ENCODE data around the gene ADAMTSL1. TPM values are rescaled to one million over a fixed set of nuclear protein-coding genes. Genes with fewer than 3 reads are reported as not detected.

The ADAMTSL1 gene
- total and polyA plus RNA-seq, 2 of the 13 experiments (the other 11 are each of a cell fraction or from before 2014, with no cell fraction given) = not detected

GRCh38 chr9:18806232-18807080, 332.5 kb downstream of the ADAMTSL1 start:
- Histone ChIP-seq H3K4me2 (ENCODE audit: low read depth, low read length) (0 out of 2 replicates have a peak overlapping the region, but pooled peaks have one; percentile 10), H3K36me3 (replicated peaks in 1 of 2; ENCODE audit: control insufficient read depth in 1 of 2, insufficient read depth in 2 of 2, low read length in 2 of 2) (no peaks in the 10 kb centered on the region), H3K4me3 (replicated peaks in 1 of 3; ENCODE audit: insufficient read depth in 1 of 3, low read depth in 2 of 3, low read length in 3 of 3) (no peak overlapping the region), H3K4me1 (ENCODE audit: insufficient read depth, low read length) (peaks cover 12% of the 10 kb centered on the region; the same call in 1 of the 2 replicates), H3K79me2 (ENCODE audit: insufficient read depth, low read length) (no peaks in the 10 kb centered on the region), H3K27me3 (ENCODE audit: control insufficient read depth in 1 of 2, insufficient read depth in 2 of 2, low read length in 2 of 2) (no peaks in the 10 kb centered on the region), H3K27ac (ENCODE audit: extremely low read length, insufficient read depth, low read length) (no peak overlapping the region), H4K20me1 (ENCODE audit: insufficient read depth, low read length) (no peaks in the 10 kb centered on the region), H2AFZ (ENCODE audit: low read length) (no peak overlapping the region), H3K9ac (ENCODE audit: insufficient read depth, low read depth, low read length) (no peak overlapping the region), H3K9me3 (ENCODE audit: low read length) (no peaks in the 10 kb centered on the region)
- no peak for FAIRE-seq
- in situ Hi-C loops (cut with HindIII; ENCODE audit: extremely low pct_ligation_motif_present, low pct_unique_long_range_greater_than_20kb) = loop anchor here (25.0 kb wide), 1 partner anchor 544 kb away; no protein-coding TSS in a partner anchor
- WGBS (ENCODE audit: low lambda C conversion rate) = 20% methylated on average over 6 of the region's 6 CpGs
- ChIA-PET CTCF (ENCODE audit: low intra/inter-chr PET ratio, low total read pairs) (no interaction called here), POLR2A (no interaction called here)
- BruUV-seq (replicated peaks) = no TSS peak
- intact Hi-C loops (cut with micrococcal nuclease; ENCODE audit: unreplicated experiment) = no loop called here
- DNase-seq (ENCODE audit: low spot score) = no peak
- peak; percentile 75 for ATAC-seq
- 0 out of 2 replicates have a peak, but pooled peaks have one; percentile 12 for TF ChIP-seq FOXA3 (CRISPR knock-in tag; IDR thresholded peaks at IDR 0.05)
- TF ChIP-seq ZNF121 (CRISPR knock-in tag; IDR thresholded peaks at IDR 0.05) = no peak
- no peak for TF ChIP-seq SRSF9 (IDR thresholded peaks at IDR 0.05; ENCODE audit: borderline replicate concordance, insufficient read depth, low read depth, low read length, poor library complexity, severe bottlenecking)
- TF ChIP-seq, protein P1, sequence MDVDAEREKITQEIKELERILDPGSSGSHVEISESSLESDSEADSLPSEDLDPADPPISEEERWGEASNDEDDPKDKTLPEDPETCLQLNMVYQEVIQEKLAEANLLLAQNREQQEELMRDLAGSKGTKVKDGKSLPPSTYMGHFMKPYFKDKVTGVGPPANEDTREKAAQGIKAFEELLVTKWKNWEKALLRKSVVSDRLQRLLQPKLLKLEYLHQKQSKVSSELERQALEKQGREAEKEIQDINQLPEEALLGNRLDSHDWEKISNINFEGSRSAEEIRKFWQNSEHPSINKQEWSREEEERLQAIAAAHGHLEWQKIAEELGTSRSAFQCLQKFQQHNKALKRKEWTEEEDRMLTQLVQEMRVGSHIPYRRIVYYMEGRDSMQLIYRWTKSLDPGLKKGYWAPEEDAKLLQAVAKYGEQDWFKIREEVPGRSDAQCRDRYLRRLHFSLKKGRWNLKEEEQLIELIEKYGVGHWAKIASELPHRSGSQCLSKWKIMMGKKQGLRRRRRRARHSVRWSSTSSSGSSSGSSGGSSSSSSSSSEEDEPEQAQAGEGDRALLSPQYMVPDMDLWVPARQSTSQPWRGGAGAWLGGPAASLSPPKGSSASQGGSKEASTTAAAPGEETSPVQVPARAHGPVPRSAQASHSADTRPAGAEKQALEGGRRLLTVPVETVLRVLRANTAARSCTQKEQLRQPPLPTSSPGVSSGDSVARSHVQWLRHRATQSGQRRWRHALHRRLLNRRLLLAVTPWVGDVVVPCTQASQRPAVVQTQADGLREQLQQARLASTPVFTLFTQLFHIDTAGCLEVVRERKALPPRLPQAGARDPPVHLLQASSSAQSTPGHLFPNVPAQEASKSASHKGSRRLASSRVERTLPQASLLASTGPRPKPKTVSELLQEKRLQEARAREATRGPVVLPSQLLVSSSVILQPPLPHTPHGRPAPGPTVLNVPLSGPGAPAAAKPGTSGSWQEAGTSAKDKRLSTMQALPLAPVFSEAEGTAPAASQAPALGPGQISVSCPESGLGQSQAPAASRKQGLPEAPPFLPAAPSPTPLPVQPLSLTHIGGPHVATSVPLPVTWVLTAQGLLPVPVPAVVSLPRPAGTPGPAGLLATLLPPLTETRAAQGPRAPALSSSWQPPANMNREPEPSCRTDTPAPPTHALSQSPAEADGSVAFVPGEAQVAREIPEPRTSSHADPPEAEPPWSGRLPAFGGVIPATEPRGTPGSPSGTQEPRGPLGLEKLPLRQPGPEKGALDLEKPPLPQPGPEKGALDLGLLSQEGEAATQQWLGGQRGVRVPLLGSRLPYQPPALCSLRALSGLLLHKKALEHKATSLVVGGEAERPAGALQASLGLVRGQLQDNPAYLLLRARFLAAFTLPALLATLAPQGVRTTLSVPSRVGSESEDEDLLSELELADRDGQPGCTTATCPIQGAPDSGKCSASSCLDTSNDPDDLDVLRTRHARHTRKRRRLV (CRISPR knock-in tag; IDR thresholded peaks at IDR 0.05) = no peak
- peak; percentile 23; the same call in 1 of the 2 replicates for TF ChIP-seq ZNF644 (CRISPR knock-in tag; IDR thresholded peaks at IDR 0.05; ENCODE audit: low read depth)
- TF ChIP-seq CEBPB (IDR thresholded peaks at IDR 0.05; ENCODE audit: borderline replicate concordance, low read depth, low read length) = 0 out of 2 replicates have a peak, but pooled peaks have one; percentile 3
- TF ChIP-seq SMARCE1 (IDR thresholded peaks at IDR 0.05; ENCODE audit: borderline replicate concordance) = no peak
- no peak for TF ChIP-seq TEAD2 (CRISPR knock-in tag; IDR thresholded peaks at IDR 0.05)
- TF ChIP-seq ZNF431 (CRISPR knock-in tag; IDR thresholded peaks at IDR 0.05; ENCODE audit: borderline replicate concordance, low read depth) = 0 out of 2 replicates have a peak, but pooled peaks have one; percentile 52

All from HepG2 (cell line).